ENCODE measurements around the gene KIRREL3. TPM values are rescaled to one million over a fixed set of nuclear protein-coding genes. Genes with fewer than 3 reads are reported as not detected.

KIRREL3 gene
- total RNA-seq, 1 donor from 2014 or later: 0.82 TPM

- no peak for DNase-seq (ENCODE audit: low read depth, low spot score)
- Mint-ChIP-seq H3K27me3 (ENCODE audit: low read depth) (no peaks in the 10 kb centered on the region), H3K9me3 (peaks cover 8% of the 10 kb centered on the region), H3K4me1 (peaks cover 8% of the 10 kb centered on the region), H3K4me3 (no peak overlapping the region), H3K36me3 (ENCODE audit: low read depth) (no peaks in the 10 kb centered on the region), H3K27ac (ENCODE audit: unreplicated experiment) (no peak overlapping the region)
- TF ChIP-seq CTCF (conservative IDR thresholded peaks at IDR 0.05): no peak
Measured at GRCh38 chr11:126892756-126893155, 107.8 kb downstream of the KIRREL3 start.

GRCh38 chr11:126891556-126892217, 108.9 kb downstream of the KIRREL3 start:
- peaks cover 5% of the 10 kb centered on the region for H3K9me3 Mint-ChIP-seq
- no peaks in the 10 kb centered on the region for H3K27me3 Mint-ChIP-seq (ENCODE audit: low read depth)
- no peak overlapping the region for H3K27ac Mint-ChIP-seq (ENCODE audit: unreplicated experiment)
- no peak for DNase-seq (ENCODE audit: low read depth, low spot score)
- peaks cover 10% of the 10 kb centered on the region for H3K4me1 Mint-ChIP-seq
- TF ChIP-seq CTCF (conservative IDR thresholded peaks at IDR 0.05): no peak
- H3K36me3 Mint-ChIP-seq (ENCODE audit: low read depth): no peaks in the 10 kb centered on the region
- H3K4me3 Mint-ChIP-seq: no peak overlapping the region

DNA sequence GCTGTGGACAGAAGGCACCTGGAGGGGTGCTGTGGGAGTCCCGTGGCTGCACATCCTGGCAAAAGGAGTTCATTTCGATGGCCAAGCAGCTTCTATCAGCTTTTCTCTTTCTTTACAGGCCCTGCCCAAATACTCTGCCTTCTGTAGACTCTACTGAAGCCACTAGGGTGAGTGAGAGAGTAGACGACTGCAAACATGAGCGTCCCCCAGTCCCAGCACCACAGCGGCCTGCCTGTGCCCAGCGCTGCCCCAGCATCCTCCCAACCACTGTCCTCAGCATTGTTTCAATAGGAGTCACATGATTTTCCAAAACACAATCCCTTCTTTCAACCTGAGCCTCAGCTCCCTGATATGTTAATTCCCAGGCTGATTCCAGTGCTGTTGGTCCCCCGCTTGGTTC, 110.0 kb downstream of the KIRREL3 start:
- Mint-ChIP-seq H3K36me3 (ENCODE audit: low read depth) (no peaks in the 10 kb centered on the region), H3K4me1 (peaks cover 18% of the 10 kb centered on the region), H3K4me3 (no peak overlapping the region), H3K9me3 (no peaks in the 10 kb centered on the region), H3K27ac (ENCODE audit: unreplicated experiment) (peak overlapping the region; percentile 13), H3K27me3 (ENCODE audit: low read depth) (no peaks in the 10 kb centered on the region)
- DNase-seq (ENCODE audit: low read depth, low spot score): no peak
- TF ChIP-seq CTCF (conservative IDR thresholded peaks at IDR 0.05): no peak

DNA sequence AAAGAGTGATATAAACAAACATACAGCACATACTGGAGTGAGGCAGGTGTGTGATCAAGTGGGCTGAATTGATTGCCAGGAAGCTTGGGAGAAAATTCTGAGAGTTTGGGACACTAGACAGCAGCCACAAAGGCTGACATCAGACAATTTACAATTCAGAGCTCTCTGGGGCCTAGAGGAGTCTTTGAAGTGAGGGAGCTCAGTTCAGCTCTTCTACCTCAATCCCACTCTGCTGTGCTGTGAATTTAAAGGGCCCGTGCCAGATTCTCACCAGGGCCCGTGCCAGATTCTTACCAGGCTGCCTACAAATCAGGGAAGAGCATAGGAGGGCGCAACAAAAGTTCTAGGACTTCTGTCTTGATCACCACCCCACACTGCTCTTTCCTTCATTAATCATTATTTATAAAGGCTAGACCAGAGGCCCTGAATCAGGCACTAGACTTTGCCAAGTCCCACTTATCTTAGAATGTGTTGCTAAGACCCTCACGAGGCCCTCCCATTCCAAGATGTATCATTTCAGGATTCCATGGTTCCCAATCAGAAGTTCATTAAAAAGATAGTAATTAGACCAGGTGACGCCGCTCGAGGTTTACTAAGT, 112.4 kb downstream of the KIRREL3 start:
- Mint-ChIP-seq H3K4me3 (no peak overlapping the region), H3K27ac (ENCODE audit: unreplicated experiment) (no peak overlapping the region), H3K9me3 (no peaks in the 10 kb centered on the region), H3K4me1 (peaks cover 18% of the 10 kb centered on the region), H3K27me3 (ENCODE audit: low read depth) (no peaks in the 10 kb centered on the region), H3K36me3 (ENCODE audit: low read depth) (no peaks in the 10 kb centered on the region)
- DNase-seq (ENCODE audit: low read depth, low spot score): no peak
- no peak for TF ChIP-seq CTCF (conservative IDR thresholded peaks at IDR 0.05)

DNA sequence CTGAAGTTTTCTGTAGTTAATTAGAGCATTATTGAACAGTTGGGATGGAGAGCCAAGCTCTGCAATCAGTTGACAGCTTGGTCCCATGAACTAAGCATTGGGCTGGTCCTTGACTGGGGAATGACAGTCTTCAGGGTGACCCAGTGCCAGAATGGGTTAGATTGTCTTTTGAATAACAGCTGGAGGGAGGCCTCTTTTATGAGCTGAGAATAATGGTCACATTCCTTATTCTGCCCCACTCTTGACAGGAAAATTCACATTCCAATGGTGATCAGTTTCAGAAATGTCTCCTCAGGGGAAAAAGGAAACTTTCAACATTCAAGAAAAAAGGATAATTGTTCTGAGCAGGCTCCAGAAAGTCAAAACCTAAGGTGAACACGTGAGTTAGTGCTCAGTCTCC, 113.9 kb downstream of the KIRREL3 start:
- TF ChIP-seq CTCF (conservative IDR thresholded peaks at IDR 0.05): no peak
- no peaks in the 10 kb centered on the region for H3K9me3 Mint-ChIP-seq
- H3K27ac Mint-ChIP-seq (ENCODE audit: unreplicated experiment): no peak overlapping the region
- H3K4me1 Mint-ChIP-seq: peaks cover 18% of the 10 kb centered on the region
- DNase-seq (ENCODE audit: low read depth, low spot score): no peak
- H3K4me3 Mint-ChIP-seq: no peak overlapping the region
- H3K27me3 Mint-ChIP-seq (ENCODE audit: low read depth): no peaks in the 10 kb centered on the region
- H3K36me3 Mint-ChIP-seq (ENCODE audit: low read depth): no peaks in the 10 kb centered on the region

All from neural crest cell (in vitro differentiated cells).